Ishikawa (cell line): ENCODE measurements around the gene TGDS.
A peak's percentile ranks its signal among the peaks of the same experiment; 100 is the strongest.

ENCODE experiments used
- CEBPB ChIP-seq: IDR thresholded peaks from 2 replicates; pipeline ENCODE4 v1.6.1; 2012
- CREB1 ChIP-seq: IDR thresholded peaks from 2 replicates; pipeline ENCODE4 v1.6.1; 2012; ENCODE audit warnings: low read depth
- EGR1 ChIP-seq: IDR thresholded peaks from 2 replicates; pipeline ENCODE4 v1.6.1; 2012
- EP300 ChIP-seq: IDR thresholded peaks from 2 replicates; pipeline ENCODE4 v1.6.1; 2012; ENCODE audit warnings: borderline replicate concordance
- FOXM1 ChIP-seq: IDR thresholded peaks from 2 replicates; pipeline ENCODE4 v1.6.1; 2012; ENCODE audit warnings: low read depth, borderline replicate concordance
- NFIC ChIP-seq: IDR thresholded peaks from 2 replicates; pipeline ENCODE4 v1.6.1; 2012
- RAD21 ChIP-seq: IDR thresholded peaks from 2 replicates; pipeline ENCODE4 v1.6.1; 2012; ENCODE audit warnings: low read depth
- TAF1 ChIP-seq: IDR thresholded peaks from 2 replicates; pipeline ENCODE4 v1.6.1; 2012; ENCODE audit warnings: low read depth, mild to moderate bottlenecking
- TCF12 ChIP-seq: IDR thresholded peaks from 2 replicates; pipeline ENCODE4 v1.6.1; 2012; ENCODE audit warnings: low read depth
- TEAD4 ChIP-seq: IDR thresholded peaks from 2 replicates; pipeline ENCODE4 v1.6.1; 2012
- YY1 ChIP-seq: IDR thresholded peaks from 2 replicates; pipeline ENCODE4 v1.6.1; 2012; ENCODE audit warnings: low read depth
- ZBTB7A ChIP-seq: IDR thresholded peaks from 2 replicates; pipeline ENCODE4 v1.6.1; 2012; ENCODE audit warnings: low read depth
- TF ChIP-seq, protein P1 (sequence below): IDR thresholded peaks from 2 replicates; pipeline ENCODE4 v1.6.1; 2012; ENCODE audit warnings: low read depth, mild to moderate bottlenecking
- TF ChIP-seq, protein P2 (sequence below): IDR thresholded peaks from 2 replicates; pipeline ENCODE4 v1.6.1; 2012
- TF ChIP-seq, protein P3 (sequence below): IDR thresholded peaks from 2 replicates; pipeline ENCODE4 v1.6.1; 2012

Gene TGDS, protein sequence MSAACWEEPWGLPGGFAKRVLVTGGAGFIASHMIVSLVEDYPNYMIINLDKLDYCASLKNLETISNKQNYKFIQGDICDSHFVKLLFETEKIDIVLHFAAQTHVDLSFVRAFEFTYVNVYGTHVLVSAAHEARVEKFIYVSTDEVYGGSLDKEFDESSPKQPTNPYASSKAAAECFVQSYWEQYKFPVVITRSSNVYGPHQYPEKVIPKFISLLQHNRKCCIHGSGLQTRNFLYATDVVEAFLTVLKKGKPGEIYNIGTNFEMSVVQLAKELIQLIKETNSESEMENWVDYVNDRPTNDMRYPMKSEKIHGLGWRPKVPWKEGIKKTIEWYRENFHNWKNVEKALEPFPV

GRCh38 chr13:94595950-94596574, at the start of gene TGDS:
Gene TGDS (minus strand): TSS chr13:94596152. CDS start chr13:94596136, 16 bp downstream.
- TF ChIP-seq TAF1 (peak; percentile 84), TCF12 (peak; percentile 54; the same call in 1 of the 2 replicates), YY1 (peak; percentile 68), ZBTB7A (0 out of 2 replicates have a peak, but pooled peaks have one; percentile 29), CEBPB (no peak)
- TF ChIP-seq, protein P1, sequence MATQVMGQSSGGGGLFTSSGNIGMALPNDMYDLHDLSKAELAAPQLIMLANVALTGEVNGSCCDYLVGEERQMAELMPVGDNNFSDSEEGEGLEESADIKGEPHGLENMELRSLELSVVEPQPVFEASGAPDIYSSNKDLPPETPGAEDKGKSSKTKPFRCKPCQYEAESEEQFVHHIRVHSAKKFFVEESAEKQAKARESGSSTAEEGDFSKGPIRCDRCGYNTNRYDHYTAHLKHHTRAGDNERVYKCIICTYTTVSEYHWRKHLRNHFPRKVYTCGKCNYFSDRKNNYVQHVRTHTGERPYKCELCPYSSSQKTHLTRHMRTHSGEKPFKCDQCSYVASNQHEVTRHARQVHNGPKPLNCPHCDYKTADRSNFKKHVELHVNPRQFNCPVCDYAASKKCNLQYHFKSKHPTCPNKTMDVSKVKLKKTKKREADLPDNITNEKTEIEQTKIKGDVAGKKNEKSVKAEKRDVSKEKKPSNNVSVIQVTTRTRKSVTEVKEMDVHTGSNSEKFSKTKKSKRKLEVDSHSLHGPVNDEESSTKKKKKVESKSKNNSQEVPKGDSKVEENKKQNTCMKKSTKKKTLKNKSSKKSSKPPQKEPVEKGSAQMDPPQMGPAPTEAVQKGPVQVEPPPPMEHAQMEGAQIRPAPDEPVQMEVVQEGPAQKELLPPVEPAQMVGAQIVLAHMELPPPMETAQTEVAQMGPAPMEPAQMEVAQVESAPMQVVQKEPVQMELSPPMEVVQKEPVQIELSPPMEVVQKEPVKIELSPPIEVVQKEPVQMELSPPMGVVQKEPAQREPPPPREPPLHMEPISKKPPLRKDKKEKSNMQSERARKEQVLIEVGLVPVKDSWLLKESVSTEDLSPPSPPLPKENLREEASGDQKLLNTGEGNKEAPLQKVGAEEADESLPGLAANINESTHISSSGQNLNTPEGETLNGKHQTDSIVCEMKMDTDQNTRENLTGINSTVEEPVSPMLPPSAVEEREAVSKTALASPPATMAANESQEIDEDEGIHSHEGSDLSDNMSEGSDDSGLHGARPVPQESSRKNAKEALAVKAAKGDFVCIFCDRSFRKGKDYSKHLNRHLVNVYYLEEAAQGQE, result no peak
- TF ChIP-seq, protein P2, sequence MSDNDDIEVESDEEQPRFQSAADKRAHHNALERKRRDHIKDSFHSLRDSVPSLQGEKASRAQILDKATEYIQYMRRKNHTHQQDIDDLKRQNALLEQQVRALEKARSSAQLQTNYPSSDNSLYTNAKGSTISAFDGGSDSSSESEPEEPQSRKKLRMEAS, result peak; percentile 22; the same call in 1 of the 2 replicates

DNA sequence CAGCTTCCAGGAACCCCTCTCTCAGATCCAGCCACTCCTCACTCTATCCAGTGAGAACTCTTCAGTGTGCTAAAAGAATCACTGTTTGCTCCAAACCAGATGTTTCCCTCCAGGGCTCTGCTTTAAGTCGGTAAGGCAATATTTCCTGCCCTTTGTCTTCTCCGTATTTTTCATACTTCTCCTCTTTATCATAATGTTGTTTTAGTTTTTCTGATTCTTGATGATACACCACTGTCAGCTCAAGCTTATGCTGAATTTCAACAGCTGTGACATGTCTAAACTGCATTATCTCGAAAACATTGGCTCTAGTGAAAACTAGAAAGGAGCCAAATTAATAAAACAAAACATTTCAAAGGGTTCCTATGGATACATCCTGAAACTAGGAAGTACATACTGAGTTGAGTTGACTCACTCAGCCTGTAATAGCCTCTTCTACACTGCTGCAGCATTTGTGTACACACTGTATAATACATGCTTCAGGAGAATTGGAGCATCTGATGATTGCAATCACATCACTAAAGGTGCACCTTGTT, 45.5 kb upstream of the TGDS start:
- TF ChIP-seq TEAD4 (no peak), ZBTB7A (no peak), FOXM1 (no peak), CEBPB (no peak), EGR1 (no peak), TAF1 (no peak), CREB1 (no peak), NFIC (no peak), RAD21 (no peak)
- TF ChIP-seq, protein P2, result no peak

GRCh38 chr13:94640721-94641120, 44.8 kb upstream of the TGDS start:
- TF ChIP-seq TAF1 (no peak), NFIC (no peak), TEAD4 (no peak), YY1 (no peak), ZBTB7A (no peak), FOXM1 (no peak), RAD21 (no peak), CEBPB (no peak), CREB1 (no peak)
- TF ChIP-seq, protein P2, result no peak
- TF ChIP-seq, protein P1, result no peak

- TF ChIP-seq TEAD4 (no peak), ZBTB7A (no peak), TCF12 (no peak), TAF1 (no peak), CREB1 (no peak), RAD21 (no peak), YY1 (no peak), CEBPB (no peak), NFIC (no peak), EGR1 (no peak), EP300 (no peak), FOXM1 (no peak)
- TF ChIP-seq, protein P2, result no peak
- TF ChIP-seq, protein P1, result no peak
- TF ChIP-seq, protein P3, sequence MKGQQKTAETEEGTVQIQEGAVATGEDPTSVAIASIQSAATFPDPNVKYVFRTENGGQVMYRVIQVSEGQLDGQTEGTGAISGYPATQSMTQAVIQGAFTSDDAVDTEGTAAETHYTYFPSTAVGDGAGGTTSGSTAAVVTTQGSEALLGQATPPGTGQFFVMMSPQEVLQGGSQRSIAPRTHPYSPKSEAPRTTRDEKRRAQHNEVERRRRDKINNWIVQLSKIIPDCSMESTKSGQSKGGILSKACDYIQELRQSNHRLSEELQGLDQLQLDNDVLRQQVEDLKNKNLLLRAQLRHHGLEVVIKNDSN, result no peak
Measured at GRCh38 chr13:94636942-94637578, 41.1 kb upstream of the TGDS start.
